ENCODE data around the gene FEM1A. TPM values are rescaled to one million over a fixed set of nuclear protein-coding genes. Genes with fewer than 3 reads are reported as not detected.

Gene FEM1A
- total and polyA plus RNA-seq, 11 donors, result 28.4 to 94.0 (median 40.5) TPM

GRCh38 chr19:4748589-4748988, 42.9 kb upstream of the FEM1A start:
- DNase-seq, result no peak
- no peaks in the 10 kb centered on the region for H3K36me3 ChIP-seq
- no peak overlapping the region for H3K27ac ChIP-seq
- TF ChIP-seq CTCF (IDR thresholded peaks at IDR 0.05), result no peak
- no peak for TF ChIP-seq POLR2A (IDR thresholded peaks at IDR 0.05)
- no peak overlapping the region for H3K4me3 ChIP-seq
- ATAC-seq, result no peak
- peaks cover 0 to 20% (median 9%) of the 10 kb centered on the region in 12 donors for H3K4me1 ChIP-seq
- intact Hi-C loops (cut with DNase I), result no loop called here
- H3K9me3 ChIP-seq, result peaks cover 0 to 8% (median 0%) of the 10 kb centered on the region in 12 donors
- WGBS, 4 donors, result 45 to 57% (median 51%) methylated on average over 9 of the region's 9 CpGs
- no peaks in the 10 kb centered on the region for H3K27me3 ChIP-seq

GRCh38 chr19:4749870-4750590, 41.5 kb upstream of the FEM1A start:
- Histone ChIP-seq H3K27me3 (no peaks in the 10 kb centered on the region), H3K9me3 (peaks cover 0 to 8% (median 0%) of the 10 kb centered on the region in 12 donors), H3K27ac (no peak overlapping the region), H3K36me3 (no peaks in the 10 kb centered on the region), H3K4me1 (peaks cover 0 to 12% (median 1%) of the 10 kb centered on the region in 12 donors), H3K4me3 (no peak overlapping the region)
- ATAC-seq (peak in 1 of 4 donors; percentile 31), DNase-seq (no peak)
- intact Hi-C loops (cut with DNase I), result no loop called here
- WGBS, 4 donors, result 77 to 79% (median 79%) methylated on average over 18 of the region's 18 CpGs
- TF ChIP-seq POLR2A (IDR thresholded peaks at IDR 0.05) (no peak), CTCF (IDR thresholded peaks at IDR 0.05) (no peak)

- Histone ChIP-seq H3K36me3 (no peaks in the 10 kb centered on the region), H3K27me3 (no peaks in the 10 kb centered on the region), H3K27ac (no peak overlapping the region), H3K4me3 (no peak overlapping the region), H3K4me1 (peaks cover 0 to 2% (median 0%) of the 10 kb centered on the region in 12 donors), H3K9me3 (no peaks in the 10 kb centered on the region)
- TF ChIP-seq POLR2A (IDR thresholded peaks at IDR 0.05) (no peak), CTCF (IDR thresholded peaks at IDR 0.05) (no peak)
- ATAC-seq (no peak), DNase-seq (no peak)
- 73 to 78% (median 77%) methylated on average over 6 of the region's 6 CpGs for WGBS, 4 donors
- intact Hi-C loops (cut with DNase I), result no loop called here
Measured at GRCh38 chr19:4754248-4754647, 37.3 kb upstream of the FEM1A start.

GRCh38 chr19:4755459-4755858, 36.1 kb upstream of the FEM1A start:
- WGBS, 4 donors, result 78 to 91% (median 88%) methylated on average over 7 of the region's 7 CpGs
- no peaks in the 10 kb centered on the region for H3K9me3 ChIP-seq
- peaks cover 0 to 13% (median 6%) of the 10 kb centered on the region in 12 donors for H3K4me1 ChIP-seq
- TF ChIP-seq POLR2A (IDR thresholded peaks at IDR 0.05), result no peak
- no peak for TF ChIP-seq CTCF (IDR thresholded peaks at IDR 0.05)
- H3K27me3 ChIP-seq, result no peaks in the 10 kb centered on the region
- H3K4me3 ChIP-seq, result no peak overlapping the region
- no peak for DNase-seq
- H3K36me3 ChIP-seq, result no peaks in the 10 kb centered on the region
- ATAC-seq, result no peak
- intact Hi-C loops (cut with DNase I), result no loop called here
- no peak overlapping the region for H3K27ac ChIP-seq

All from heart left ventricle (tissue), 16 donors.